HCT116 (cell line): Measurements from ENCODE around the gene TAF8. TPM values are rescaled to one million over a fixed set of nuclear protein-coding genes. Genes with fewer than 3 reads are reported as not detected.

Experiments
- ATAC-seq: fragments of 200-7000 bp; cut with Tn5 transposase; 2 replicates; pipeline ENCODE4 v1.9.1; 2020; ENCODE audit warnings: mild to moderate bottlenecking, moderate library complexity
- BruUV-seq: library from RNA; stranded (reverse); fragments of 400-500 nt; replicated peaks from 2 replicates; lab custom pipeline; 2021; lab: Mats Ljungman, UMichigan
- CTCF ChIA-PET: fragments of 300-600 bp; sonication (Branson Sonifier 250); formaldehyde crosslinking; loops from one replicate; lab custom pipeline; 2021; ENCODE audit warnings: antibody characterized with exemption; lab: Charles Lee
- POLR2A ChIA-PET: fragments of 300-600, 350-600 bp; sonication (Branson Sonifier 250); formaldehyde crosslinking; loops from one replicate; lab custom pipeline; 2021; ENCODE audit warnings: antibody characterized with exemption; lab: Charles Lee
- RAD21 ChIA-PET, 2 experiments: fragments of 300-600 bp; sonication (Branson Sonifier 250); formaldehyde crosslinking; loops; one replicate each; lab custom pipeline; 2023; ENCODE audit warnings: low total read pairs in 2 of 2; ENCODE audit not compliant: uncharacterized antibody in 2 of 2, unreplicated experiment in 2 of 2, low non-redundant PET in 1 of 2; lab: Charles Lee
- DNase-seq: peaks from one replicate; pipeline ENCODE4 v3.0.0-alpha.2; 2010; ENCODE audit warnings: low read depth, low spot score
- H2AFZ ChIP-seq: fragments of 200-600 bp; shearing (Covaris generic), sonication (generic); 2 replicates; pipeline ENCODE4 v1.6.1; 2017; ENCODE audit warnings: low read depth, mixed run types, mixed read lengths, antibody characterized with exemption, low read length; ENCODE audit not compliant: poor library complexity, severe bottlenecking
- H3K27ac ChIP-seq: 2 replicates; pipeline ENCODE4 v1.5.1; 2012; ENCODE audit warnings: low read depth, low read length
- H3K27me3 ChIP-seq: fragments of 200-600 bp; sonication (generic); 2 replicates; pipeline ENCODE4 v1.6.1; 2016; ENCODE audit warnings: mixed run types, low read length, mixed read lengths; ENCODE audit not compliant: insufficient read depth
- H3K36me3 ChIP-seq, 2 experiments: fragments of 200-500 bp in 1 of 2; fragments of 200-600 bp in 1 of 2; sonication (Bioruptor generic) in 1 of 2; sonication (generic) in 1 of 2; 2 replicates each; pipeline versions ENCODE4 v1.5.1 to v1.6.1; 2014 to 2016; ENCODE audit warnings: low read length in 2 of 2, inconsistent platforms in 1 of 2, mixed read lengths in 1 of 2, mixed run types in 1 of 2; ENCODE audit not compliant: insufficient read depth in 2 of 2, control insufficient read depth in 1 of 2
- H3K4me1 ChIP-seq, 2 experiments: fragments of 200-600 bp in 1 of 2; sonication (generic) in 1 of 2; 2 replicates each; pipeline versions ENCODE4 v1.5.1 to v1.6.1; 2012 to 2017; ENCODE audit warnings: low read length in 2 of 2, inconsistent platforms in 1 of 2, mild to moderate bottlenecking in 1 of 2, mixed read lengths in 1 of 2, mixed run types in 1 of 2, moderate library complexity in 1 of 2; ENCODE audit not compliant: insufficient read depth in 2 of 2, control insufficient read depth in 1 of 2
- H3K4me2 ChIP-seq: fragments of 200-600 bp; sonication (generic); 2 replicates; pipeline ENCODE4 v1.6.1; 2017; ENCODE audit warnings: mixed run types, low read length, mixed read lengths
- H3K4me3 ChIP-seq, 2 experiments: fragments of 200-600 bp in 1 of 2; sonication (generic) in 1 of 2; replicated peaks in 1 of 2; 2 replicates each; pipeline ENCODE4 v1.5.1; 2011 to 2016; ENCODE audit warnings: low read length in 2 of 2, control low read depth in 1 of 2, low read depth in 1 of 2, mild to moderate bottlenecking in 1 of 2, mixed read lengths in 1 of 2, mixed run types in 1 of 2
- H3K79me2 ChIP-seq: fragments of 200-600 bp; sonication (generic); 2 replicates; pipeline ENCODE4 v1.6.1; 2017; ENCODE audit warnings: mild to moderate bottlenecking, mixed run types, low read length, moderate library complexity, mixed read lengths; ENCODE audit not compliant: insufficient read depth
- H3K9ac ChIP-seq: fragments of 200-600 bp; sonication (generic); 2 replicates; pipeline ENCODE4 v1.6.1; 2016; ENCODE audit warnings: low read length, mixed read lengths
- H3K9me2 ChIP-seq: fragments of 200-600 bp; sonication (generic), shearing (Covaris generic); 2 replicates; pipeline ENCODE4 v1.6.1; 2017; ENCODE audit warnings: mixed run types, mild to moderate bottlenecking, moderate library complexity; ENCODE audit not compliant: insufficient read depth
- H3K9me3 ChIP-seq, 2 experiments: fragments of 200-500 bp in 1 of 2; fragments of 200-600 bp in 1 of 2; sonication (Bioruptor generic) in 1 of 2; sonication (generic) in 1 of 2; 2 replicates each; pipeline ENCODE4 v1.6.1; 2014 to 2017; ENCODE audit warnings: low read length in 2 of 2, mixed read lengths in 2 of 2, inconsistent platforms in 1 of 2, low read depth in 1 of 2, mild to moderate bottlenecking in 1 of 2, mixed run types in 1 of 2, moderate library complexity in 1 of 2; ENCODE audit not compliant: control insufficient read depth in 1 of 2, insufficient read depth in 1 of 2
- H4K20me1 ChIP-seq: fragments of 200-600 bp; sonication (generic), shearing (Covaris generic); 2 replicates; pipeline ENCODE4 v1.6.1; 2017; ENCODE audit warnings: mixed run types, mild to moderate bottlenecking, moderate library complexity; ENCODE audit not compliant: insufficient read depth
- CBX3 ChIP-seq: IDR thresholded peaks from 2 replicates; pipeline ENCODE4 v1.6.1; 2012; ENCODE audit warnings: low read depth
- CEBPB ChIP-seq: IDR thresholded peaks from 2 replicates; pipeline ENCODE4 v1.6.1; 2012; ENCODE audit warnings: low read depth
- ELF1 ChIP-seq: IDR thresholded peaks from 2 replicates; pipeline ENCODE4 v1.6.1; 2012; ENCODE audit warnings: low read depth, borderline replicate concordance
- EZH2 ChIP-seq: fragments of 200-600 bp; sonication (generic); IDR thresholded peaks from 2 replicates; pipeline ENCODE4 v1.6.1; 2017; ENCODE audit warnings: antibody characterized with exemption, mixed run types
- POLR2A ChIP-seq: IDR thresholded peaks from 2 replicates; pipeline ENCODE4 v1.7.0; 2011; ENCODE audit warnings: borderline replicate concordance; ENCODE audit not compliant: insufficient read depth, insufficient read length; ENCODE audit errors: extremely low read depth
- RAD21 ChIP-seq: IDR thresholded peaks from 2 replicates; pipeline ENCODE4 v1.6.1; 2012; ENCODE audit warnings: low read depth, mild to moderate bottlenecking
- SIN3A ChIP-seq: IDR thresholded peaks from 2 replicates; pipeline ENCODE4 v1.6.1; 2012; ENCODE audit warnings: low read depth
- SRF ChIP-seq: IDR thresholded peaks from 2 replicates; pipeline ENCODE4 v1.6.1; 2012; ENCODE audit warnings: low read depth
- TCF7L2 ChIP-seq: IDR thresholded peaks from 2 replicates; pipeline ENCODE4 v1.7.0; 2011; ENCODE audit warnings: borderline replicate concordance, inconsistent platforms; ENCODE audit not compliant: insufficient read depth, insufficient read length; ENCODE audit errors: extremely low read depth
- YY1 ChIP-seq: IDR thresholded peaks from 2 replicates; pipeline ENCODE4 v1.6.1; 2011; ENCODE audit warnings: low read length, low read depth, moderate library complexity, mild to moderate bottlenecking; ENCODE audit not compliant: insufficient replicate concordance; ENCODE audit errors: extremely low read depth
- ZNF274 ChIP-seq: fragments of 200-500 bp; sonication (Bioruptor generic); IDR thresholded peaks from 2 replicates; pipeline ENCODE4 v1.6.1; 2014; ENCODE audit warnings: mild to moderate bottlenecking, low read depth, low read length, inconsistent platforms
- intact Hi-C: fragments of 100-400 bp; cut with micrococcal nuclease; formaldehyde crosslinking; loops from 2 replicates; pipeline ENCODE4 v1.10.0; 2022
- total RNA-seq: library from RNA; stranded (reverse); gene quantifications from one replicate; pipeline ENCODE4 v1.2.1, GENCODE V29; 2021; ENCODE audit not compliant: unreplicated experiment

The TAF8 gene
- total RNA-seq, 1 experiment from 2014 or later: 29.5 TPM

DNA sequence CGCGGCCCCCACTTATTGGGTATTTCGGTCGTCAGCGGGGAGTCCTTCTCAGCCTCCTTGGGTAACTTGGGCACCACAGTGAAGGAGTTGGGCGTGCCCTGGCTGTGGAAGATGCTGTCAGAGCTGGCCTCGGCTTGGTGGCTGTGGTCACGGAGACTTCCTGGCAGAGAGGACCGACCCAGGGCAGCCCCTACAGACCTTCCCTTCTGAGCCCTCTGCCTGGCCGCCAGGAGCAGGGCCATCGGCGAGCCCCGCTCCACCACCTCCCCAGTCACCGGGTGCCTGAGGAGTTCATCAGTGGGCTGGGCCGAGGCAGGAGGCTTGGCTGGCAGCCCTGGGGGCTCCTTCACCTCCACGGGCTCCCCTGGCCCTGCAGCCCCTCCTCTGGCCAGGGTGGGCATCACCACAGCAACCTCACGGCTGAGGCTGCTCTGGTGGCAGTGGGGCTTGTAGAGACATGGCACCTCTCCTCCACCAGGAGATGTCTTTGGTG lies 54.9 kb downstream of the TAF8 start (continued):
- no peak for TF ChIP-seq SIN3A

DNA sequence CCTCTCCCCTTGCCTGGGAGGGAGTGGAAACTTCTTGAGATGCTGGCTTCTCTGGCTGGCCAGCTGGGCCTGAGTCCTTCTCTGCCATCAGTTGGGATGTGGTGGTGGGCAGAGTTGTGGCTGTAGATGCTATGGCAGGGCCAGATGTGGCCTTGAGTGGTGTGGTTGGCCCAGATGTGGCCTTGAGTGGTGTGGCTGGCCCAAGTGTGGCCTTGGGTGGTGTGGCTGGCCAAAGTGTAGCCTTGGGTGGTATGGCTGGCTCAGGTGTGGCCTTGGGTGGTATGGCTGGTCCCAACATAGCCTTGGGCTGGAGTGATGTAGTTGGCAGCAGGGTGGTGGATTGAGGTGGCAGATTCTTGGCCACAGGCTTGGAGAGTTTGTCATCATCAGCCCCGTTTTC lies 55.4 kb downstream of the TAF8 start:
- POLR2A ChIA-PET: no interaction called here
- no peak for ATAC-seq
- H4K20me1 ChIP-seq: no peaks in the 10 kb centered on the region
- H3K27me3 ChIP-seq: no peaks in the 10 kb centered on the region
- CTCF ChIA-PET: no interaction called here
- no peak overlapping the region for H3K4me2 ChIP-seq
- H3K27ac ChIP-seq: no peak overlapping the region
- H3K79me2 ChIP-seq: no peaks in the 10 kb centered on the region
- H3K9me2 ChIP-seq: no peaks in the 10 kb centered on the region
- no peak overlapping the region for H2AFZ ChIP-seq
- TF ChIP-seq TCF7L2 (no peak), CEBPB (no peak), YY1 (no peak), ELF1 (no peak), EZH2 (no peak), CBX3 (no peak), RAD21 (no peak), SRF (no peak), POLR2A (no peak), ZNF274 (no peak)
- intact Hi-C loops: no loop called here
- H3K4me3 ChIP-seq: no peak overlapping the region
- H3K36me3 ChIP-seq: peaks cover 3 to 14% of the 10 kb centered on the region in 2 experiments; a peak in 2 of 4 replicates
- BruUV-seq: no TSS peak
- H3K4me1 ChIP-seq: peaks cover 11 to 25% of the 10 kb centered on the region in 2 experiments
- DNase-seq: no peak
- RAD21 ChIA-PET: no interaction called here
- H3K9ac ChIP-seq: no peak overlapping the region
- no peaks in the 10 kb centered on the region for H3K9me3 ChIP-seq
